NCI-H1417 (cell line): ENCODE results near the gene NELFCD.
"Not testable (repeated sequence)": the region's sequence is repeated elsewhere in the genome, so short reads cannot be mapped to it uniquely, and the experiment has no call there.

Source experiments
- DNase-seq, 3 experiments: peaks; one replicate each; lab custom pipeline; 2025; lab: John Stamatoyannopoulos, UW

The NELFCD gene

DNA sequence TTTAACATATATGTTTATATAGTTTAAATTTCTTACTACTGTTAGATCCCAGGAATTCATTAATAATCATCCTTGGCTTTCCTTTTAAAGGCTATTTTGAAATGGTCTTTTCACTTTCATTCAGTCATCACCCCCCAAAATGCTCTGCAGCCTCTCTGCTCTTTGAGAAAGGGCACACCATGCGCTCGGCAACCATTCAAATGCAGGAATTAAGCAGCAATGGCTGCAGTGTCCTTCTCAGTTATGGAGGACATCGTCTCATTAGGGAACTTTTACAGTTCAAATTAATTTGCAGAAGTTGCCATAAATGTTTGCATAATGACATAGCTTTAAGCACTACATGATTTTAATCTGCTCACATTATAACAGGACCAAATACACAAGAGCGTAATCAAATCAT lies 44.5 kb downstream of the NELFCD start:
- DNase-seq = no peak

DNA sequence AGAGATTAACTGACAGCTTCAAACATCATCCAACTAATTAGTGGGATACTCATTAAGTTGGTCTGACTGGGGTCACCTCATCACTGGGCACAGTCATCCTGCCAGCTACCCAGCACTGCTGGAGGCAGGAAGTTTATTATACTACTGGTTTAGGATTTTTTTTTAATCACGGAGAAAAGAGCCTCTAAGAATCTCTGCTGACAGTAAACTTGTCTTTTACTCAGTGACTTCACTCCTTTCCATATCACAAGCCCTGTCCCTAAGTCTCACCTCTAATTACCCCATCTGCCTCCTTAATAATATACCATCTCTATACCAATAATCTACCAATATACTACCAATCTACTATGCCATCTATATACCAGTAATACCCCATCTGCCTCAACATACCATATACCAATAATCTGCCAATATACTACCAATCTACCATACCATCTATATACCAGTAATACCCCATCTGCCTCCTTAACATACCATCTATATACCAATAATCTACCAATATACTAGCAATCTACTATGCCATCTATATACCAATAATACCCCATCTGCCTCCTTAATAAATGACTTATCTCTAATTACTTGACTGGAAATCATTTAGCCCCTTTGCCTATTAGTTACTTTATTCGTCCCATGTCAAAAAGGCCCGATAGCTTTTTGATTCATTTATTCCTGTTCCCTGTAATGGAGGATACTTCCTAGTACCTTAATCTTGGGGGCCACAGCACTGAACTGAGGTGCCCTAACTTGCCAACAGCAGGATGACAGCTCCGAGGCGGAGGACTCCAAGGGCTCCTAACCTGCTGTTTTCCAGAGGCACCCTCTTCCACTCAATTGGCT lies 46.1 kb downstream of the NELFCD start:
- no peak for DNase-seq

DNA sequence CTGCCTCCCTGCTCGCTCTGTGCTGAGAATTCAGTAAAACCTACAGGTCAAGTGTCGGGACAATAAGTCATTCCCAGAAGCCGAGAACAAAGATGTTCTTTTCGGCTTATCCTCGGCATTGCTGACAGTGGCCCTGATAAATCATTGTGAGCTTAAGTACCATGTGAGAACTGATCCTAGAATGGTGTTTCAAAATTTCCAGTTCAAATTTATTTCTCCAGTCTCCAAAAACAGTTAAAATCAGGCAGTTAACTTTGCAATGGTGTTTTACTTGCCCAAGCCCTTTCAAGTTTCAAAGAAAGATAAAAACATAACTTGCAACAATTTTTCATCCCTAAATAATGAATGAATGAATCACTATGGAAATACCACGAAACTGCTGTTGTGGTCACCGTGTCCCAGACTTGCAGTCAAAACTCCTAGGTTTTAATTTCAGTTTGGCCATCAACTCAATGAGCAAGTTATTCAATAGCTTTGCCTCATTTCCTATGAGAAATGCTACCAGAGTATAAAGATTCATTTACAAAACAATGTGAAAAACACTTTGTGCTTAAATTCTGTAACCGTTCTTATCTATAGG lies 46.8 kb downstream of the NELFCD start:
- DNase-seq = no peak

DNA sequence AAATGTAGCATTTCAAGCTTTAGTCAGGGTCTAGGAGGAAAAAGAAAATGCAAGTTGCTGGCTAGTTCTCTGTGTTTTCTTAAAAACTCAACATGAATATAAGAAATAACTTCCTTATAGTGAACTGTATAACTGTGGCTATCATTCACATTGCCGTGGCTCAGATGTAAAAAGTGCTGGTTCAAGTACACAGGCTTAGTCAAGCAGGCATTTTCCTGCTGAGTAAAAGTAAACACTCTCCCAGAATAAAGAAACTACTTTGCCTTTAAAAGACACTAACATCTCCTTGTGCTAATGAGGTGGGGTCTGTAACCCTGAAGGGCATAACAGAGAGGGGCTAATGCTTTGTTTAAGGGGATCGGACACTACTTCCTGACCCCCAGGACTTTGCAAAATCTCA lies 47.8 kb downstream of the NELFCD start:
- DNase-seq = no peak

DNA sequence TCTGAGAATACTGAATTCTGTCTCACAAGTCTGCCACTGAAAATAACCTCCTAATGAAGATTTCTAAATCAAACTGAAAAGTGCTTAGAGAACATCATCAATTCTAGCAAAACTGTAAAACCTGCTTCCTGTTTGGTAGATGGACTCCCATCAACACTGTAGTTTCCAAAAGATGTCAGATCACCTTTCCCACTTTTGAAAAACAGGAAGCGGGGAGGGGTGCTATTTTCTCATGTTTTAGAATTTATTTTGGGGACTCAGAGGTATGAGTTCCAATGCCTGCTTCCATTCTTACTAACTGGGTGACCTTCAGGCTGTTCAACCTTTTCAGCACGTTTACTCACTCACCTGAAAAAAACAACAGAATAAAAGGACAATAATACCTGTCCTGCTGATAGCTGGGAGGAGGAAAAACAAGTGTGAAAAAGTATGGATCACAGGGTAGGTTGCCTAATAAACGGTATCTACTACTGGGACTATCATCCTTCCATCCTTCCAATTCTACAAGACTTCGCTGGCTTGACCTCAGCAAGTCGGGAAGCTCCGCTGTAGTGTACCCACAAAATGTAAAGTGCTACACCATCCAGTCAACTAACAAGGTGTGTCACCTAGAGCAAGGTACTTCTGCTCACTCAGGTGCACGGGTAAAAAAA lies 50.0 kb downstream of the NELFCD start:
- no peak for DNase-seq

DNA sequence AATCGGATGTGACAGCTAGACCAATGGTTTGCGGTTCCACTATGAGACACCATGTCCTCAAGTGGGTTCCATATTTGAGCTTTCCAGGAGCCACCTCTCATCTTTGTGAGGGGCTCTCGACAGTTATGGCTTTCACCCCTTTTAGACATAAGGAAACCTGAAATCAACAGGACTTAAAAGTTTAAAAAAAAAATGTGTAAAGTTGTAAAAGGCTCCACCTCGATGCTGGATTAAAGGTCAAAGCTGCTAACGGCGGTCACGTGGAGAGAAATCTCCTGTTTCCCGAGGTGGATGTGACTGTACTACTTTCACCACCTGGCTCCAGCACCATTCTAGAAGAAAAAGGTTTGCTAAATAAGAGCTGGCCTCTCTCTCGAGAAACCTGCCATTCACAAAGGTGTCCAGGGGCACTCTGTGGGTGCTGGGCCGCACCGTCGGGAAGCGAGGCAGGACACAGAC lies 50.5 kb downstream of the NELFCD start:
- peak in 2 of 3 experiments; percentile 32 to 63 for DNase-seq

DNA sequence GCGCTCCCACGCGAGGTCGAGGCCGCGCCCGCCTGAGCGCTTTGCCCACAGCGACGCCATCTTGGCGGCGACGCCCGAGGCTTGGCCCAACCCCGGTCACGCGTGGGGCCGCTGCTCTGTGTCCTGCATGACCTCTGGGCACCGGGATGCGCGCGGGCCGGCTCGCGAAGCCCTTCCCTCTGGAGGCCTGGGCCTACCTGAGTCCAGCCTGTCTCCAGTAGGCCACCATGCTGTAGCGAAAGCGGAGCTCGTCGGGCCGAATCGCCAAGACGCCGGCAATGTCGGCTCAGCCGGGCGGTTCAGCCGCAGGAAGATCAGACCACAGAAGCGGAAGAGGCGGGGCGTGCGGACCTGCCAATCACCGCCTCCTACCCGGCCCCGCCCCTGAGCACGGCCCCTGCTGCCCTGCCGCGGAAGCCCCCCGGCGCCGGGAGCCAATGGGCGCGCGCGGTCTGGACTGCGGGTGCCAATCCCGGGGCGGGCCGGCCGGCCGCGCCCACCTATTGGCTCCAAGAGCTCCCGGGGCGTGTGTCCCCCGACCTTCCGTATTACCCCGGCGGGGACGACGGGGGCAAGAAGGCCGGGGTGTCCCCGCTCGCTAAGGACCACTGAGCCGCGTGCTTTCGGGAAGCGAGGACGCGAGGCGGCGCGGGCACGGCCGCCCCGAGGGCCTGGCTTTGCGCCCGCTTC lies 51.1 kb downstream of the NELFCD start, which contains the start of gene ATP5F1E:
Gene ATP5F1E, minus strand, starts transcription at position 313 of the 690 bp plus-strand sequence. Its CDS starts 84 bp downstream, at position 229.
- DNase-seq = peak; percentile 95 to 99 (median 99)

DNA sequence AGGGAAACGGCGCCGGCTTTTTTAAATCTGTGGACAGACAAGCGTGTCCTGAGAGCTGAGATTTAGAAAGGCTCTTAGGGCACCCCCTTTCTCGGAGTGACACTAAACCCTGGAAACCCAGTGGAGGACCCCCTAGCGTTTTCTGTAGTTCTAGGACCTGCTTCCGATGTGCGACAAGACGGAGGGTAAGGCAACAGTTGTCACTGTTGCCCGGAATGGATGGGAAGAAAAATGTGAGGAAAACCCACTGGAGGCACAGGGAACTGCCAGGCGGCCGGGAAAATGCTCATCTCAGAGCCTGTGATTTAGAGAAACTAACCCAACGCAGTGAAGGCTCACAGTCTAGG lies 51.6 kb downstream of the NELFCD start:
- peak in 2 of 3 experiments; percentile 59 to 98 for DNase-seq

DNA sequence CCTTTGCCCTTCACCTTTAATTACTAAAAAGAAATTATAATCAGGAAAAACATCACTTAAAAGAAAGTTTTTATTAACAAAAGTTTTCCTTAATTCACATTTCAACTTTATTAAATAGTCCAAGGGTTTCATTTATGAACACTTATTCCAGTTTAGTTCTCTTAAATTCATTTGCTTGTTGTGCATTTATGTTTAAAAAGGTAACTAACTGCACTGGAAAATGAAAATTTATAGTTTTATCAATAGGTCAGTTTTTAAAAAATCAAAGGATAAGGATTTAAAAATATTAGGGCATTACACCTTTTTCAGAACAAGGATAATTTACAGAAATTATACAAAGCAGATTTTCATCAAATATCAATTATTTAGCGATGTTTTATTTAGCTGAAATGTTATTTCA lies 52.0 kb downstream of the NELFCD start:
- DNase-seq = no peak

DNA sequence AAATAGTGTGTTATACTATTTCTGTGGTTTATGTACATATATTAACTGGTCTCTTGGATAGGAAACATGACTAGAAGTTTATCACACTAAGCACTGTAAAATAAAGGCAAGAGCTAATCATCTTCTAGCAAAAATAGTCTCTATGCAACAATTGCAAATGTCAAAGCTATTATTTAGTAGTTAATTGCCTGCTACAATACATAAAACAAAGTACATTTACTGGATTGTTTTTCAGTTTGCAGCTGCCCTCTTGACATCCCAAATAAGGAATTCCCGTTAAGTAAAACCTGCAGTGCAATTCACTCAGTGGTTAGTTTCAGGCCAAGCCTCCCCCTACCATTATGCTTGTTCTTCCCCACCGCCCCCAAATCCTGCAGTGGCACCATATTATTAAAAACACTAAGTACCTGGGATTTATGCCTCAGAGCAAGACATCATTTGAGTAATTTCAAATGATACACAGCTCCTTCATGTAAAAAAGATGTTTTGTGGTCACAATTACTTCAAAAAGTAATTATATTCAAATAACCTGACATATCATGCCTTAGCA lies 52.6 kb downstream of the NELFCD start:
- peak in 2 of 3 experiments; percentile 82 to 97 for DNase-seq

DNA sequence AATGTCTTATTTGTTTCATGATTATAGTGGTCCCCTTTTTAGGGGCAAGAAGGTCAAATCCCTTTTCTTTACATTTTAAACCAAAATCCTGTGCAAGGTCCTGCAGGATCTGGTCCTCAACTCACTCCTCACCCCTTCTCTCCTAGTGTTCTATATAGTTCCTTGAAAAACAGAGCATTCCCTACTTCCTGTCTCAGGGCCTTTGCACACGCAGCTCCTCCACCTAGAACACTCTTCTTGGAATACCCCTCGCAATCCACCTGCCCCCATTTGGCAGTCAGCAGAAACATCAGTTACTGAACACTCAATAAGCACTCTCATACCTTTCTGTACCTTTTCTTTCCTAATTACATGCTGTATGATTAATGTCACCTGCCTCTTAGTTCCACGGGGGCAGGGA lies 54.3 kb downstream of the NELFCD start:
- peak in 1 of 3 experiments; percentile 26 for DNase-seq

DNA sequence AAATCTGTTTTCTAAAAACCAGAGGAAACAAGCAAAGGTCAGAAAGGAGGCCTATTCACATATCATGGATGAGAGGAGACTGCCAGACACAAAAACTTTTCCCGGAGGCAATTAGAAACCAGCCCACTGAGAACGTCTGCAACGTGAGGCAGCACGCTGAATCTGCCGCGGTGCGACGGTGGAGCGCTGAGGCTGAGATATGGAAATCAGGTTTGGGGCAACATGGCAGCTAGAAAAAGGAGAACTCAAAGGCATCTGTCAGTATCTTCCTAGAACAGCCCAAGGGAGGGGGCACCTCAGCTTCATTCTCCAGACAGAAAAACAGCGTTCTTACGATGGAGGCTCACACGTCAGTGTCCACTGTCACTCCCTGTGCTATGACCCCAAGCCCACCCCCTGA lies 56.3 kb downstream of the NELFCD start:
- DNase-seq = no peak

DNA sequence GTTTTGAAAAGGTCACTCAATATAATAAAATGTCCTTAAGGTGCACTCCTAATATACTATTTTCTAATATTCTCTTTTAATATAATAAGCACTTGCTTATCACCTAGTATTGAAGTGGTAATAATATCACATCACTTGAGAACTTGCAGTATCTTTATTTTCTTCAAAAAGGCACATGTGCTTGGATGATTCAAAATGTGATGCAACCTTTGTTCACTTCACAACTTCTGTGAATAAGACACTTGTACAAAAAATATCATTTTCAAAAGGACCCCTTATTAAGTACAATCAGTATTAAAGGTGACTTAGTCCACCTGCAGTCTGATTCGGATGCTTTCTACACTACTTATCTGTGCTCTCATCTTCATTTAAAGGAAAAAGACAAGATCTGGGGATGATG lies 58.2 kb downstream of the NELFCD start:
- no peak for DNase-seq

DNA sequence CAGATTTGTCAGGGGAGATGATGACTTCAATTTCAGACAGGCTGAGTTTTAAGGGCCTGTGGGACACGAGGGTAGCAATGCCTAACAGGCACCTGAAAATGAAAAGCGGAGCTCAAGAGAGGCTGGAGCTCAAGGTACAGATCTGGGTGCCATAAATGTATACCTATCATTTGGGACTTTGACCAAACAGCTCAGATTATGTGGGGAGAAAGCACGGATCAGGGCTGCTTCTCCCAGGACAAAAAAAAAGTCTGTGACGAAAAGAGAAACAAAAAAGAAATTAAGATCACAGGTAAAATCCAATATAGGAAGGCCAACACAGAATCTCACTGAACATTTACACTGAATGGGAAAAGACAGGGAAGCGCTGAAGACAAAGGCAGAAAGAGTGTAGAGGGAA lies 59.6 kb downstream of the NELFCD start:
- no peak for DNase-seq

DNA sequence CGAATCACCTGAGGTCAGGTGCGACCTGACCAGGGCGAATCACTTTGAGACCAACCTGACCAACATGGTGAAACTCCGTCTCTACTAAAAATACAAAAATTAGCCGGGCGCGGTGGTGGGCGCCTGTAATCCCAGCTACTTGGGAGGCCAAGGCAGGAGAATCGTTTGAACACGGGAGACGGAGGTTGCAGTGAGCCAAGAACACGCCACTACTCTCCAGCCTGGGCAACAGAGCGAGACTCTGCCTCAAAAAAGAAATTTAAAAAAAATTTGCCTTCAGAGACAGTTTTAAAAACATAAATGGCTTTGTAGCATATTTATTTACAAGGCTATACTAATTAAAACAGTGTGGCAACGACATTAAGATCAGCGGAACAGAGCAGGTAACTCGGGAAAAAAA lies 60.4 kb downstream of the NELFCD start:
- not testable (repeated sequence) for DNase-seq

DNA sequence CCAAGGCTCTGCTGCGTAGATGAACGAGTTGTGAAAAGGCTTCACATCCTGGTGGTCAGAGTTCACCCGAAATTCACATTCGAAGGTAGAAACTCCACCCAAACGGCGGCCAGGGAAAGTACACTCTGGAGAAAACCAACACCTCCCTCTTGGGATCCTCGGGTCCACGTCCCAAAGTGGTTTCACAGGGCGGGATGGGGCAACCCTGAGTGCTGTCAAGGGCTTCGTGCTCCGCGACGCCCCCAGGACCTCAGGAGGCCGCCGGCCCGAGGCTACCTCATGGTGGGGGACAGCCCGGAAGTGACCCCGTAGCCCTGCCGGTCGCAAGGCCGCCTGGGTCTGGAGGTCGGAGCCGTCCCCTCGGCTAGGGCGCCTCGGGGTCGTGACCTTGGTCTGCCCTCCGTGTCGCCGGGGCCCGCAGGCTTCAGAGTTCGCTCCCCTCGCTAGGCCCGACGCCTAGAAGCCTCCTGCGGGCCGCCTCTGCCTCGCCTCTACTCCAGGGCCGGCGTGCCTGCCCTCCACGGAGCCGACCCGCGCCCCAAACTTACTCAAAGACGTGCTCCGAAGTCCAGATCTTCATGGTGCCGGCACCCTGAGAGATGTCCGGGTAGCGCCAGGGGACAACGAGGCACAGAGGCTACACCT lies 61.2 kb downstream of the NELFCD start, which contains the start of gene PRELID3B:
Gene PRELID3B, minus strand, starts transcription at position 636 of the 645 bp plus-strand sequence. Its CDS starts 56 bp downstream, at position 580.
- no peak for DNase-seq

DNA sequence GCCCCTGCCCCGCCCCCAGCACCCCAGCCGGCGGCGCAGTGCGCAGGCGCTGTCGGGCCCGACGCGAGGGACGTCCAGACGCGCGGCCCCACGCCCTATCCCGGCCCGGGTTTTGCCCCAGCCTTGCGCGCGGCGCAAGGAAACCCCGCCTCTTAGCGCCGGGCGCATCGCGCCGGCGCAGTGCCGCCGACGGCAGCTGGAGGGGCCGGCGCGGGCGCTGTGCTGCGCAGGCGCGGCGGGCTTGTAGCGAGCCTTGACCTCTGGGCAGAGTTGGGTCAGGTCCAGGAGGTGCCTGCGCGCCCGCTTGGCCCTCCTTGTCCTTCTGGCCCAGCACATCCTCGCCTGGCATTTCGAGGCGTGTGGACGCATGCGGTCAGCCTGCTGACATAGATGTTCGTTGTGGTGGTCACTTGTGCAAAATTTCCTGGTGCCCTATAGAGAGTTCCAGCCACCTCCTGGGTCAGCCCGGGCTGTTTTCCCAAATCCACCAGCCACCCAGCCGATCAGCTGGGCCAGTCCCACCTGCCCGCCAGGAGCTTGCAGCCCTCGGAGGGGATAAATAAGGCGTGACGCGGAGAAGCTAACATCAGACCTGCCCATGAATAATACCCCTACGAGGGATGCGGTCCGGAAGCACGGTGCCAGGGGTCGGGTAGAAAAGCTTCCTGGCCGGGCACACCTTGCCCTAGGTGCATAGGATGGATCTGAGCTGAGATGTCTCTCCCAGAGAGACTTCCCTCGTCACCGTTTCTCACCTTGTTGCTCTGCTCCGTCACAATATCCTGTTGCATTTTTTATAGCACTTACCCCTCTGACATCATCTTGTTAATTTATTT lies 62.0 kb downstream of the NELFCD start:
- DNase-seq = peak; percentile 89 to 94 (median 93)

DNA sequence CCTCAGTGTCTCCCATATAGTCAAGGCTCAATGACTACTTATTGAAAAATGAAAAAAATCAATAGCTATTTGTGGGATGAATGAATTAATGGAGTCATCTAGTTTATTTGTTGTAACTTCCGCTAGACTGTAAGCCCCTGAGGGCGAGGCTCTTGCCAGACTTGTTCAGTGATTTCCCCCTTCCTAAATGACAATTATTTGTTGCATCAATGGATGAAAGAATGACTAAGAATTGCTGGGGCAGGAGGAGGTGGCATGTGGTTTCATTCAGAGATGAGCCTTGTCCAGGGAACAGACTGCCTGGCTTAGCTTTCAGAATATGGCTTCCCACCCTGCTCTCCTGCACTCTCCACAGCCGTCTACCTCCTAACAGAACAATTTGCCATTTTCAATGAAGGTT lies 62.6 kb downstream of the NELFCD start:
- DNase-seq = no peak

DNA sequence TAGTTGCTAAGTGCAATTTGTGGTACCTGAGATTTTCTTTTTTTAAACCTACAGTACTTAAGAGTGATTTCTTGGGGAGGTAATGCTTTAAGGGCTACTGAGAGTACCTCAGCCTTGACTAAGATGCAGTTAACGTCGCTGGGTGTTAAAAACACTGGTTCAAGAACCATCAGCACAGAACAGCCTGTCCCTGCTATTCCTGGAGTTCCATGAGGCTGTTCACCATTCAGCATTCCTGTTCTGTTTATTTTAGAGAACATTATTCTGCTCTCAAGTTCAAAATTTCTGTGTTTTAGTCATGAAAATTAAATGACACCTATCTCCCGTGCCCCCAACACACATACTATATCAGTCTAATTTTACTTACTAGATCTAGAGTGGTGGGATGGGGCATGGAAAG lies 63.2 kb downstream of the NELFCD start:
- DNase-seq = no peak
